IMR-90 (cell line): ENCODE measurements around the gene FBXW4. TPM values are rescaled to one million over a fixed set of nuclear protein-coding genes. Genes with fewer than 3 reads are reported as not detected.

Source experiments
- ATAC-seq: fragments of 200-7000 bp; cut with Tn5 transposase; 2 replicates; pipeline ENCODE4 v1.9.1; 2020; ENCODE audit warnings: low read depth, mild to moderate bottlenecking, moderate library complexity
- BruUV-seq: library from RNA; stranded (reverse); fragments of 400-500 nt; replicated peaks from 2 replicates; lab custom pipeline; 2021; lab: Mats Ljungman, UMichigan
- CTCF ChIA-PET: fragments of 300-600 bp; formaldehyde crosslinking; extraction: SDS; loops from one replicate; lab custom pipeline; 2021; ENCODE audit warnings: antibody characterized with exemption; lab: Yijun Ruan, JAX
- POLR2A ChIA-PET: fragments of 300-600 bp; sonication (Branson Sonifier 250); formaldehyde crosslinking; loops from one replicate; lab custom pipeline; 2022; ENCODE audit warnings: antibody characterized with exemption; ENCODE audit not compliant: unreplicated experiment; lab: Charles Lee
- DNase-seq: peaks from one replicate; pipeline ENCODE4 v3.0.0; 2013
- H2AFZ ChIP-seq: replicated peaks from 2 replicates; pipeline ENCODE3; 2013; ENCODE audit warnings: low read length, mild to moderate bottlenecking; ENCODE audit not compliant: poor library complexity
- H2AK5ac ChIP-seq: 2 replicates; pipeline ENCODE4 v1.6.1; 2013; ENCODE audit warnings: low read depth, low read length, inconsistent platforms
- H2AK9ac ChIP-seq: replicated peaks from 2 replicates; pipeline ENCODE3; 2013; ENCODE audit warnings: mild to moderate bottlenecking, low read depth, low read length, moderate library complexity; ENCODE audit not compliant: poor library complexity
- H2BK120ac ChIP-seq: 2 replicates; pipeline ENCODE4 v1.6.1; 2013; ENCODE audit warnings: low read depth, low read length, inconsistent platforms
- H2BK15ac ChIP-seq: 3 replicates; pipeline ENCODE4 v1.6.1; 2013; ENCODE audit warnings: low read depth, low read length, inconsistent platforms
- H2BK20ac ChIP-seq: 2 replicates; pipeline ENCODE4 v1.6.1; 2013; ENCODE audit warnings: low read depth, mild to moderate bottlenecking, inconsistent platforms, low read length, moderate library complexity
- H2BK5ac ChIP-seq: 2 replicates; pipeline ENCODE4 v1.6.1; 2013; ENCODE audit warnings: mild to moderate bottlenecking, low read depth, low read length, inconsistent platforms; ENCODE audit not compliant: poor library complexity, severe bottlenecking
- H3K14ac ChIP-seq: replicated peaks from 2 replicates; pipeline ENCODE4 v1.6.1; 2013; ENCODE audit warnings: low read depth, low read length, inconsistent platforms
- H3K18ac ChIP-seq: 2 replicates; pipeline ENCODE4 v1.6.1; 2013; ENCODE audit warnings: low read depth, low read length, control low read depth
- H3K23ac ChIP-seq: 2 replicates; pipeline ENCODE4 v1.6.1; 2013; ENCODE audit warnings: low read depth, low read length, inconsistent platforms
- H3K27ac ChIP-seq: 2 replicates; pipeline ENCODE4 v1.5.1; 2013; ENCODE audit warnings: mild to moderate bottlenecking, control low read depth, low read length; ENCODE audit not compliant: insufficient read depth
- H3K27me3 ChIP-seq: 2 replicates; pipeline ENCODE4 v1.6.1; 2013; ENCODE audit warnings: low read length; ENCODE audit not compliant: control insufficient read depth, insufficient read depth
- H3K36me3 ChIP-seq: 2 replicates; pipeline ENCODE4 v1.6.1; 2013; ENCODE audit warnings: low read length, mixed read lengths; ENCODE audit not compliant: control insufficient read depth, insufficient read depth
- H3K4ac ChIP-seq: 2 replicates; pipeline ENCODE4 v1.6.1; 2013; ENCODE audit warnings: low read depth, low read length, inconsistent platforms
- H3K4me1 ChIP-seq: 2 replicates; pipeline ENCODE4 v1.6.1; 2013; ENCODE audit warnings: low read length, mixed read lengths; ENCODE audit not compliant: control insufficient read depth, insufficient read depth
- H3K4me2 ChIP-seq: 2 replicates; pipeline ENCODE4 v1.6.1; 2013; ENCODE audit warnings: low read depth, mild to moderate bottlenecking, control low read depth, low read length, moderate library complexity
- H3K4me3 ChIP-seq: 2 replicates; pipeline ENCODE4 v1.5.1; 2013; ENCODE audit warnings: low read depth, mild to moderate bottlenecking, control low read depth, low read length, moderate library complexity; ENCODE audit not compliant: insufficient read depth
- H3K56ac ChIP-seq: 2 replicates; pipeline ENCODE4 v1.6.1; 2013; ENCODE audit warnings: low read length, inconsistent platforms; ENCODE audit not compliant: insufficient read depth; ENCODE audit errors: extremely low read depth
- H3K79me1 ChIP-seq, 2 experiments: 2 replicates each; pipeline ENCODE4 v1.6.1; 2013; ENCODE audit warnings: low read length in 2 of 2, inconsistent platforms in 1 of 2, low read depth in 1 of 2
- H3K9ac ChIP-seq: 2 replicates; pipeline ENCODE4 v1.6.1; 2013; ENCODE audit warnings: low read depth, low read length, control low read depth
- H3K9me1 ChIP-seq: 2 replicates; pipeline ENCODE4 v1.6.1; 2013; ENCODE audit warnings: low read length, inconsistent platforms; ENCODE audit not compliant: insufficient read depth
- H3K9me3 ChIP-seq: 2 replicates; pipeline ENCODE4 v1.6.1; 2013; ENCODE audit warnings: low read length; ENCODE audit not compliant: control insufficient read depth, insufficient read depth
- H4K20me1 ChIP-seq: 2 replicates; pipeline ENCODE4 v1.6.1; 2013; ENCODE audit warnings: low read length, inconsistent platforms; ENCODE audit not compliant: insufficient read depth
- H4K5ac ChIP-seq: 2 replicates; pipeline ENCODE4 v1.6.1; 2013; ENCODE audit warnings: mild to moderate bottlenecking, low read depth, low read length, control low read depth
- H4K8ac ChIP-seq, 2 experiments: 2 replicates each; pipeline ENCODE4 v1.6.1; 2013; ENCODE audit warnings: low read depth in 2 of 2, low read length in 2 of 2, control low read depth in 1 of 2, inconsistent platforms in 1 of 2
- H4K91ac ChIP-seq: 2 replicates; pipeline ENCODE4 v1.6.1; 2013; ENCODE audit warnings: low read depth, low read length, inconsistent platforms; ENCODE audit not compliant: insufficient read depth
- CTCF ChIP-seq: conservative IDR thresholded peaks from 2 replicates; pipeline ENCODE4 v1.5.1; 2012; ENCODE audit warnings: mild to moderate bottlenecking, low read depth, low read length, improper control_type of control experiment
- NFE2L2 ChIP-seq: fragments of 150-350 bp; IDR thresholded peaks from 2 replicates; pipeline ENCODE4 v1.6.1; 2016; ENCODE audit warnings: low read depth, mild to moderate bottlenecking, low read length
- WGBS, 2 experiments: methylation state at CpG; one replicate each; pipeline versions ENCODE4 v1.1.5 to v1.1.7; 2013; ENCODE audit warnings: missing lambda C conversion rate in 2 of 2; ENCODE audit not compliant: insufficient read length in 1 of 2; ENCODE audit errors: extremely low coverage in 2 of 2; 5-methylcytosine and 5-hydroxymethylcytosine counted together
- dilution Hi-C: fragments of 300-500 bp; cut with HindIII; formaldehyde crosslinking; loops from one replicate; pipeline ENCODE4 v1.14.3; 2018; ENCODE audit warnings: low sequenced_read_pairs; ENCODE audit not compliant: unreplicated experiment
- in situ Hi-C: fragments of 300-500 bp; cut with MboI; formaldehyde crosslinking; loops from 3 replicates; pipeline ENCODE4 v1.14.3; 2019; ENCODE audit warnings: low sequenced_read_pairs, inconsistent platforms, mixed read lengths
- intact Hi-C: fragments of 100-400 bp; cut with micrococcal nuclease; formaldehyde crosslinking; loops from 2 replicates; pipeline ENCODE4 v1.10.0; 2022
- polyA plus RNA-seq, 3 experiments: library from polyadenylated mRNA; depleted of rRNA; stranded (reverse); fragments of >200 nt; gene quantifications; 2 replicates each; pipeline ENCODE4 v1.2.3, GENCODE V29; 2012; ENCODE audit warnings: low replicate concordance in 1 of 3
- total RNA-seq: library from RNA; depleted of rRNA; stranded (reverse); fragments of >200 nt; gene quantifications from 2 replicates; pipeline ENCODE4 v1.2.3, GENCODE V29; 2012

FBXW4 gene
- total and polyA plus RNA-seq, 2 of the 4 experiments (the other 2 are of a cell fraction): 19.3 to 26.7 TPM

GRCh38 chr10:101576211-101576863 is 118.6 kb downstream of the FBXW4 start:
- in situ Hi-C loops: no loop called here
- Histone ChIP-seq H2BK120ac (no peak overlapping the region), H2AK9ac (no peak overlapping the region)

More at GRCh38 chr10:101576211-101576863, 118.6 kb downstream of the FBXW4 start:
- POLR2A ChIA-PET: interaction anchor here (0.6 kb wide), 1 partner anchor 284 kb away, joined by 4 read pairs; no protein-coding TSS in a partner anchor
- Histone ChIP-seq H3K23ac (no peak overlapping the region), H3K56ac (no peak overlapping the region), H3K36me3 (peaks cover 24% of the 10 kb centered on the region; the same call in 1 of the 2 replicates), H4K5ac (no peak overlapping the region), H4K20me1 (no peaks in the 10 kb centered on the region), H3K79me1 (no peaks in the 10 kb centered on the region), H2AK5ac (no peak overlapping the region), H2BK15ac (no peak overlapping the region), H3K9me1 (peaks cover 3% of the 10 kb centered on the region; the same call in 1 of the 2 replicates), H3K4ac (no peak overlapping the region), H3K9ac (no peak overlapping the region), H3K4me3 (no peak overlapping the region), H3K4me2 (no peak overlapping the region), H2BK20ac (no peak overlapping the region), H3K4me1 (no peaks in the 10 kb centered on the region), H2BK5ac (no peak overlapping the region), H3K14ac (no peak overlapping the region), H3K18ac (no peak overlapping the region), H2AFZ (no peak overlapping the region), H4K91ac (no peak overlapping the region), H3K9me3 (peaks cover 7% of the 10 kb centered on the region), H4K8ac (no peak overlapping the region), H3K27ac (no peak overlapping the region), H3K27me3 (no peaks in the 10 kb centered on the region)
- ATAC-seq (peak; percentile 31; the same call in 1 of the 2 replicates), DNase-seq (peak; percentile 38)
- dilution Hi-C loops (no loop called here), intact Hi-C loops (no loop called here)
- BruUV-seq: no TSS peak
- TF ChIP-seq NFE2L2: peak; percentile 29; the same call in 1 of the 2 replicates
- no peak for TF ChIP-seq CTCF
- no CpG with 5 or more reads among the region's 7 CpGs for WGBS, 2 experiments
- CTCF ChIA-PET: no interaction called here
